Effector memory CD4-positive, alpha-beta T cell (primary cell): ENCODE results near the gene SI.

ENCODE experiments used
- DNase-seq, 3 donors: peaks; one replicate each; pipeline ENCODE4 v3.0.0-alpha.2; 2020
- H3K27ac ChIP-seq: 2 replicates; pipeline ENCODE4 v1.7.0; 2013; ENCODE audit warnings: mild to moderate bottlenecking, low read length, moderate library complexity; ENCODE audit not compliant: insufficient read depth, poor library complexity, severe bottlenecking
- H3K27me3 ChIP-seq: replicated peaks from 2 replicates; pipeline ENCODE4 v1.7.0; 2013; ENCODE audit warnings: mild to moderate bottlenecking, low read length; ENCODE audit not compliant: insufficient read depth, control insufficient read depth, poor library complexity, severe bottlenecking
- H3K36me3 ChIP-seq: 2 replicates; pipeline ENCODE4 v1.7.0; 2013; ENCODE audit warnings: mild to moderate bottlenecking, low read length, moderate library complexity; ENCODE audit not compliant: control insufficient read depth, insufficient read depth
- H3K4me1 ChIP-seq: 2 replicates; pipeline ENCODE4 v1.7.0; 2013; ENCODE audit warnings: low read length, mild to moderate bottlenecking; ENCODE audit not compliant: control insufficient read depth, insufficient read depth, poor library complexity, severe bottlenecking
- H3K4me3 ChIP-seq: 2 replicates; pipeline ENCODE4 v1.7.0; 2013; ENCODE audit warnings: low read length, low read depth, mild to moderate bottlenecking; ENCODE audit not compliant: insufficient read depth, poor library complexity, severe bottlenecking
- H3K9me3 ChIP-seq: 2 replicates; pipeline ENCODE4 v1.7.0; 2013; ENCODE audit warnings: mild to moderate bottlenecking, low read length, moderate library complexity; ENCODE audit not compliant: control insufficient read depth
- total RNA-seq, 3 donors: gene quantifications; one replicate each; lab custom pipeline; 2026; lab: John Stamatoyannopoulos, UW

Gene SI
- 0 to 0.17 (median 0.09) reads per million in 3 donors for total RNA-seq

GRCh38 chr3:165078293-165078692 lies at the start of gene SI:
Gene SI, minus strand, starts transcription at chr3:165078496. Its CDS starts 2,484 bp downstream, at chr3:165076012.
- Histone ChIP-seq H3K27me3 (no peaks in the 10 kb centered on the region), H3K4me3 (no peak within 1 kb of the TSS), H3K27ac (no peak within 1 kb of the TSS), H3K9me3 (no peaks in the 10 kb centered on the region), H3K36me3 (no peaks in the 10 kb centered on the region), H3K4me1 (no peaks in the 10 kb centered on the region)
- DNase-seq: no peak

GRCh38 chr3:165125836-165126235 lies 47.5 kb upstream of the SI start:
- no peak for DNase-seq
- no peak overlapping the region for H3K27ac ChIP-seq
- no peaks in the 10 kb centered on the region for H3K4me1 ChIP-seq
- H3K27me3 ChIP-seq: no peaks in the 10 kb centered on the region
- no peak overlapping the region for H3K4me3 ChIP-seq
- H3K9me3 ChIP-seq: no peaks in the 10 kb centered on the region
- H3K36me3 ChIP-seq: no peaks in the 10 kb centered on the region

- H3K27ac ChIP-seq: no peak overlapping the region
- no peak overlapping the region for H3K4me3 ChIP-seq
- H3K9me3 ChIP-seq: no peaks in the 10 kb centered on the region
- no peaks in the 10 kb centered on the region for H3K27me3 ChIP-seq
- no peaks in the 10 kb centered on the region for H3K4me1 ChIP-seq
- H3K36me3 ChIP-seq: no peaks in the 10 kb centered on the region
- no peak for DNase-seq
These were observed 33.1 kb upstream of the SI start for GRCh38 chr3:165111401-165111800.

GRCh38 chr3:165103616-165104015 lies 25.3 kb upstream of the SI start:
- H3K4me1 ChIP-seq: no peaks in the 10 kb centered on the region

GRCh38 chr3:165082650-165083049 lies 4.4 kb upstream of the SI start:
- Histone ChIP-seq H3K27ac (no peak overlapping the region), H3K9me3 (no peaks in the 10 kb centered on the region), H3K36me3 (no peaks in the 10 kb centered on the region), H3K27me3 (no peaks in the 10 kb centered on the region), H3K4me1 (no peaks in the 10 kb centered on the region), H3K4me3 (no peak overlapping the region)
- DNase-seq: no peak

More at GRCh38 chr3:165103616-165104015, 25.3 kb upstream of the SI start:
- Histone ChIP-seq H3K27me3 (no peaks in the 10 kb centered on the region), H3K36me3 (no peaks in the 10 kb centered on the region), H3K27ac (no peak overlapping the region), H3K9me3 (no peaks in the 10 kb centered on the region), H3K4me3 (no peak overlapping the region)
- DNase-seq: no peak

GRCh38 chr3:165081183-165081582 lies 2.9 kb upstream of the SI start:
- no peak for DNase-seq
- Histone ChIP-seq H3K4me3 (no peak overlapping the region), H3K4me1 (no peaks in the 10 kb centered on the region), H3K27me3 (no peaks in the 10 kb centered on the region), H3K9me3 (no peaks in the 10 kb centered on the region), H3K27ac (no peak overlapping the region), H3K36me3 (no peaks in the 10 kb centered on the region)

GRCh38 chr3:165075695-165076094 lies 2.6 kb downstream of the SI start:
- no peaks in the 10 kb centered on the region for H3K4me1 ChIP-seq
- no peak overlapping the region for H3K4me3 ChIP-seq
- no peak overlapping the region for H3K27ac ChIP-seq
- H3K27me3 ChIP-seq: no peaks in the 10 kb centered on the region
- no peak for DNase-seq
- no peaks in the 10 kb centered on the region for H3K36me3 ChIP-seq
- no peaks in the 10 kb centered on the region for H3K9me3 ChIP-seq

GRCh38 chr3:165070682-165071081 lies 7.6 kb downstream of the SI start:
- H3K36me3 ChIP-seq: no peaks in the 10 kb centered on the region
- H3K27me3 ChIP-seq: no peaks in the 10 kb centered on the region

GRCh38 chr3:165056510-165056909 lies 21.8 kb downstream of the SI start:
- Histone ChIP-seq H3K4me3 (no peak overlapping the region), H3K27me3 (no peaks in the 10 kb centered on the region), H3K4me1 (no peaks in the 10 kb centered on the region), H3K9me3 (no peaks in the 10 kb centered on the region), H3K36me3 (no peaks in the 10 kb centered on the region), H3K27ac (no peak overlapping the region)
- no peak for DNase-seq

More at GRCh38 chr3:165070682-165071081, 7.6 kb downstream of the SI start:
- DNase-seq: no peak
- no peaks in the 10 kb centered on the region for H3K9me3 ChIP-seq
- H3K4me1 ChIP-seq: no peaks in the 10 kb centered on the region
- no peak overlapping the region for H3K27ac ChIP-seq
- no peak overlapping the region for H3K4me3 ChIP-seq

GRCh38 chr3:165040186-165040585 lies 38.1 kb downstream of the SI start:
- no peaks in the 10 kb centered on the region for H3K36me3 ChIP-seq
- H3K4me1 ChIP-seq: no peaks in the 10 kb centered on the region
- no peak for DNase-seq
- no peak overlapping the region for H3K4me3 ChIP-seq
- no peaks in the 10 kb centered on the region for H3K9me3 ChIP-seq
- H3K27ac ChIP-seq: no peak overlapping the region
- no peaks in the 10 kb centered on the region for H3K27me3 ChIP-seq

- Histone ChIP-seq H3K27me3 (no peaks in the 10 kb centered on the region), H3K4me3 (no peak overlapping the region), H3K36me3 (no peaks in the 10 kb centered on the region), H3K27ac (no peak overlapping the region), H3K9me3 (no peaks in the 10 kb centered on the region), H3K4me1 (no peaks in the 10 kb centered on the region)
- no peak for DNase-seq
These were observed 66.7 kb downstream of the SI start for GRCh38 chr3:165011557-165011956.
